K562 (cell line): ENCODE results near the gene CDHR1. TPM values are rescaled to one million over a fixed set of nuclear protein-coding genes. Genes with fewer than 3 reads are reported as not detected.

Source experiments
- CGGBP1 ChIP-seq: fragments of 250-450 bp; sonication (Bioruptor Pico); IDR thresholded peaks from 2 replicates; pipeline ENCODE4 v1.9.0; 2021; ENCODE audit warnings: mild to moderate bottlenecking
- CTCFL ChIP-seq: IDR thresholded peaks from 2 replicates; pipeline ENCODE4 v1.6.1; 2011; ENCODE audit warnings: borderline replicate concordance, low read depth, mild to moderate bottlenecking, moderate library complexity, low read length; ENCODE audit not compliant: insufficient read depth, poor library complexity, severe bottlenecking
- E2F5 ChIP-seq: sonication (generic); formaldehyde crosslinking; IDR thresholded peaks from 2 replicates; pipeline ENCODE4 v1.8.0; 2022; ENCODE audit warnings: mild to moderate bottlenecking, missing genetic modification reagents
- HMGXB4 ChIP-seq: sonication (generic); formaldehyde crosslinking; IDR thresholded peaks from 2 replicates; pipeline ENCODE4 v1.8.1; 2023; ENCODE audit warnings: mild to moderate bottlenecking, missing genetic modification reagents
- MYBL2 ChIP-seq, 2 experiments: fragments of 450-650 bp in 1 of 2; sonication (generic) in 1 of 2; formaldehyde crosslinking in 1 of 2; IDR thresholded peaks; 2 replicates each; pipeline versions ENCODE4 v1.6.1 to v1.8.1; 2017 to 2022; ENCODE audit warnings: borderline replicate concordance in 1 of 2, inconsistent platforms in 1 of 2, low read depth in 1 of 2, mild to moderate bottlenecking in 1 of 2, missing genetic modification reagents in 1 of 2, moderate library complexity in 1 of 2
- NFIC ChIP-seq: fragments of 450-650 bp; IDR thresholded peaks from 2 replicates; pipeline ENCODE4 v1.6.1; 2017; ENCODE audit warnings: mild to moderate bottlenecking, inconsistent platforms
- POLR2AphosphoS5 ChIP-seq: IDR thresholded peaks from 2 replicates; pipeline ENCODE4 v1.6.1; 2011; ENCODE audit warnings: mild to moderate bottlenecking, low read depth, low read length, moderate library complexity; ENCODE audit not compliant: control insufficient read depth, insufficient read depth
- POLR2H ChIP-seq: IDR thresholded peaks from 2 replicates; pipeline ENCODE4 v1.6.1; 2016; ENCODE audit warnings: missing genetic modification characterization, low read depth, mild to moderate bottlenecking, control low read depth, missing compliant biosample characterization, moderate library complexity
- RBM22 ChIP-seq: fragments of 200-400 bp; formaldehyde crosslinking; IDR thresholded peaks from 2 replicates; pipeline ENCODE4 v1.6.1; 2018; ENCODE audit warnings: low read length, low read depth; ENCODE audit not compliant: poor library complexity, severe bottlenecking
- SIN3A ChIP-seq, 2 experiments: fragments of 150-350 bp in 1 of 2; IDR thresholded peaks; 2 replicates each; pipeline ENCODE4 v1.6.1; 2011 to 2016; ENCODE audit warnings: borderline replicate concordance in 2 of 2, low read depth in 2 of 2, low read length in 2 of 2, mild to moderate bottlenecking in 2 of 2, moderate library complexity in 2 of 2; ENCODE audit not compliant: control insufficient read depth in 1 of 2
- THRAP3 ChIP-seq: fragments of 450-650 bp; IDR thresholded peaks from 2 replicates; pipeline ENCODE4 v1.6.1; 2016; ENCODE audit warnings: mild to moderate bottlenecking, inconsistent platforms, borderline replicate concordance
- YY1 ChIP-seq, 3 experiments: IDR thresholded peaks; 2 replicates each; pipeline ENCODE4 v1.6.1; 2011; ENCODE audit warnings: low read length in 2 of 3, mild to moderate bottlenecking in 2 of 3, moderate library complexity in 2 of 3, borderline replicate concordance in 1 of 3, control low read depth in 1 of 3, low read depth in 1 of 3; ENCODE audit not compliant: insufficient read depth in 3 of 3, insufficient replicate concordance in 2 of 3, control insufficient read depth in 1 of 3, insufficient read length in 1 of 3; ENCODE audit errors: extremely low read depth in 1 of 3
- ZBTB2 ChIP-seq: fragments of 450-650 bp; IDR thresholded peaks from 2 replicates; pipeline ENCODE4 v1.6.1; 2016; ENCODE audit warnings: antibody characterized with exemption
- ZFX ChIP-seq: sonication (generic); formaldehyde crosslinking; IDR thresholded peaks from 2 replicates; pipeline ENCODE4 v1.8.0; 2022; ENCODE audit warnings: mild to moderate bottlenecking, missing genetic modification reagents, moderate library complexity
- ZNF134 ChIP-seq: fragments of 250-450 bp; sonication (Bioruptor Pico); conservative IDR thresholded peaks from 2 replicates; pipeline ENCODE4 v1.4.0; 2020
- ZNF146 ChIP-seq: IDR thresholded peaks from one replicate; pipeline ENCODE4 v1.6.1; 2018; ENCODE audit warnings: missing compliant biosample characterization; ENCODE audit not compliant: unreplicated experiment
- ZNF253 ChIP-seq: fragments of 250-450 bp; sonication (Bioruptor Pico); conservative IDR thresholded peaks from 2 replicates; pipeline ENCODE4 v1.6.1; 2021; ENCODE audit warnings: mild to moderate bottlenecking
- ZNF274 ChIP-seq: IDR thresholded peaks from 2 replicates; pipeline ENCODE4 v1.6.1; 2011; ENCODE audit warnings: low read depth, mild to moderate bottlenecking, low read length, moderate library complexity, borderline replicate concordance
- ZNF311 ChIP-seq: fragments of 250-450 bp; sonication (Bioruptor Pico); IDR thresholded peaks from 2 replicates; pipeline ENCODE4 v1.4.0; 2020; ENCODE audit warnings: mild to moderate bottlenecking, moderate library complexity
- polyA plus RNA-seq, 8 experiments: library from polyadenylated mRNA; depleted of rRNA in 4 of 8; stranded (reverse) in 5 of 8; unstranded in 3 of 8; fragments of >200 nt; fragmentation: Nextera tagmentation in 2 of 8; fragmentation: Illumina TruSeq in 1 of 8; extraction: Ambion mirVana in 2 of 8; extraction: Trizol in 1 of 8; gene quantifications; 2 replicates each; pipeline versions ENCODE4 v1.2.1 to v1.2.3, GENCODE V29; 2011 to 2014; ENCODE audit warnings: inconsistent platforms in 1 of 8, missing spikeins in 1 of 8
- total RNA-seq, 7 experiments: library from RNA; depleted of rRNA in 6 of 7; stranded (reverse); fragments of >200 nt in 6 of 7; fragmentation: Illumina TruSeq in 2 of 7; extraction: Trizol in 2 of 7; gene quantifications; 2 replicates each; pipeline versions ENCODE4 v1.2.1 to v1.2.3, GENCODE V29; 2011 to 2021; ENCODE audit warnings: low replicate concordance in 1 of 7

Gene CDHR1
- total and polyA plus RNA-seq, 9 of the 15 experiments (the other 6 are each of a cell fraction or from before 2014, with no cell fraction given), result 0.03 to 0.99 (median 0.20) TPM

- no peak for TF ChIP-seq E2F5 (CRISPR knock-in tag)
- TF ChIP-seq RBM22, result peak; percentile 23
- TF ChIP-seq ZBTB2, result no peak
- TF ChIP-seq ZNF311 (CRISPR knock-in tag), result no peak
- TF ChIP-seq ZNF274, result no peak
- no peak for TF ChIP-seq ZFX (CRISPR knock-in tag)
- TF ChIP-seq ZNF253 (CRISPR knock-in tag), result no peak
- no peak for TF ChIP-seq CTCFL
- no peak for TF ChIP-seq SIN3A (IDR thresholded peaks at IDR 0.05; ENCODE audit: borderline replicate concordance in 2 of 2, control insufficient read depth in 1 of 2, low read depth in 2 of 2, low read length in 2 of 2)
- TF ChIP-seq THRAP3, result no peak
- TF ChIP-seq MYBL2 (IDR thresholded peaks at IDR 0.05; ENCODE audit: low read depth), result no peak
- TF ChIP-seq MYBL2 (CRISPR knock-in tag; IDR thresholded peaks at IDR 0.05; ENCODE audit: borderline replicate concordance), result no peak
- peak; percentile 73 for TF ChIP-seq POLR2H (tag)
- TF ChIP-seq NFIC, result no peak
- 0 out of 2 replicates have a peak, but pooled peaks have one; percentile 38 for TF ChIP-seq POLR2AphosphoS5
- TF ChIP-seq ZNF146 (CRISPR knock-in tag), result no peak
- TF ChIP-seq ZNF134 (CRISPR knock-in tag), result 0 out of 2 replicates have a peak, but pooled peaks have one; percentile 16
- no peak for TF ChIP-seq YY1 (IDR thresholded peaks at IDR 0.05; ENCODE audit: borderline replicate concordance in 1 of 3, control insufficient read depth in 1 of 3, extremely low read depth in 1 of 3, insufficient read depth in 3 of 3, insufficient read length in 1 of 3, insufficient replicate concordance in 2 of 3, low read depth in 1 of 3, low read length in 2 of 3)
- no peak for TF ChIP-seq HMGXB4 (CRISPR knock-in tag)
- 0 out of 2 replicates have a peak, but pooled peaks have one; percentile 43 for TF ChIP-seq CGGBP1 (CRISPR knock-in tag)
- TF ChIP-seq, all 486 proteins: peak for 11
These were observed 38.3 kb upstream of the CDHR1 start (continued) for GRCh38 chr10:84156009-84156408.
